HepG2 (cell line): Measurements from ENCODE around the gene CTF1. TPM values are rescaled to one million over a fixed set of nuclear protein-coding genes. Genes with fewer than 3 reads are reported as not detected.

ENCODE experiments used
- AGO2 ChIP-seq: fragments of 200-400 bp; formaldehyde crosslinking; optimal IDR thresholded peaks from 2 replicates; pipeline ENCODE3; 2017; ENCODE audit warnings: mild to moderate bottlenecking, low read depth, low read length, moderate library complexity
- BCL6 ChIP-seq: IDR thresholded peaks from 2 replicates; pipeline ENCODE4 v1.6.1; 2016; ENCODE audit warnings: missing genetic modification reagents, missing compliant biosample characterization
- FOXK1 ChIP-seq: sonication (generic); formaldehyde crosslinking; IDR thresholded peaks from 2 replicates; pipeline ENCODE4 v1.4.0; 2020; ENCODE audit warnings: low read depth, missing genetic modification reagents, borderline replicate concordance
- GABPA ChIP-seq, 2 experiments: IDR thresholded peaks; 2 replicates each; pipeline ENCODE4 v1.6.1; 2011 to 2016; ENCODE audit warnings: low read depth in 2 of 2, low read length in 1 of 2, missing biosample characterization in 1 of 2, missing genetic modification characterization in 1 of 2
- GZF1 ChIP-seq: sonication (generic); formaldehyde crosslinking; IDR thresholded peaks from 2 replicates; pipeline ENCODE4 v1.5.1; 2020; ENCODE audit warnings: mild to moderate bottlenecking, missing genetic modification reagents
- HMGA1 ChIP-seq: sonication (generic); formaldehyde crosslinking; conservative IDR thresholded peaks from 2 replicates; pipeline ENCODE4 v1.4.0; 2020; ENCODE audit warnings: missing genetic modification reagents
- KDM3A ChIP-seq: IDR thresholded peaks from 2 replicates; pipeline ENCODE4 v1.6.1; 2018; ENCODE audit warnings: low read depth, missing compliant biosample characterization
- KDM5B ChIP-seq: sonication (generic); formaldehyde crosslinking; IDR thresholded peaks from 2 replicates; pipeline ENCODE4 v1.4.0; 2020; ENCODE audit warnings: missing genetic modification reagents, mild to moderate bottlenecking, borderline replicate concordance
- KDM6A ChIP-seq: IDR thresholded peaks from 2 replicates; pipeline ENCODE4 v1.6.1; 2016; ENCODE audit warnings: low read depth
- KLF6 ChIP-seq: IDR thresholded peaks from 2 replicates; pipeline ENCODE4 v1.8.0; 2016; ENCODE audit warnings: missing biosample characterization, missing genetic modification reagents
- POLR2G ChIP-seq: fragments of 200-400 bp; formaldehyde crosslinking; IDR thresholded peaks from 2 replicates; pipeline ENCODE4 v1.6.1; 2018; ENCODE audit warnings: mild to moderate bottlenecking, low read depth, low read length, moderate library complexity
- PRMT3 ChIP-seq: sonication (generic); formaldehyde crosslinking; IDR thresholded peaks from 2 replicates; pipeline ENCODE4 v1.8.1; 2022; ENCODE audit warnings: low read depth, mild to moderate bottlenecking, moderate library complexity, missing genetic modification reagents, borderline replicate concordance
- PTBP1 ChIP-seq: fragments of 200-400 bp; formaldehyde crosslinking; IDR thresholded peaks from 2 replicates; pipeline ENCODE4 v1.6.1; 2018; ENCODE audit warnings: low read length, low read depth; ENCODE audit not compliant: poor library complexity, severe bottlenecking
- RFXANK ChIP-seq: IDR thresholded peaks from 2 replicates; pipeline ENCODE4 v1.6.1; 2016
- TGIF2 ChIP-seq: IDR thresholded peaks from 2 replicates; pipeline ENCODE4 v1.6.1; 2016; ENCODE audit warnings: control low read depth, missing compliant biosample characterization
- ZMAT3 ChIP-seq: sonication (generic); formaldehyde crosslinking; conservative IDR thresholded peaks from 2 replicates; pipeline ENCODE4 v1.7.0; 2021; ENCODE audit warnings: missing genetic modification reagents
- ZMYM4 ChIP-seq: sonication (generic); formaldehyde crosslinking; IDR thresholded peaks from 2 replicates; pipeline ENCODE4 v1.8.1; 2023; ENCODE audit warnings: mild to moderate bottlenecking, missing genetic modification reagents
- ZNF10 ChIP-seq: sonication (generic); formaldehyde crosslinking; IDR thresholded peaks from 2 replicates; pipeline ENCODE4 v1.4.0; 2020; ENCODE audit warnings: mild to moderate bottlenecking, low read depth, missing genetic modification reagents, borderline replicate concordance
- ZNF274 ChIP-seq: sonication (generic); formaldehyde crosslinking; IDR thresholded peaks from 2 replicates; pipeline ENCODE4 v1.5.1; 2020; ENCODE audit warnings: mild to moderate bottlenecking, missing genetic modification reagents
- ZNF768 ChIP-seq: sonication (generic); formaldehyde crosslinking; IDR thresholded peaks from 2 replicates; pipeline ENCODE4 v1.4.0; 2020; ENCODE audit warnings: missing genetic modification reagents
- polyA plus RNA-seq, 8 experiments: library from polyadenylated mRNA; depleted of rRNA in 3 of 8; stranded (reverse) in 7 of 8; unstranded in 1 of 8; fragments of >200 nt; fragmentation: Illumina TruSeq in 4 of 8; extraction: Trizol in 4 of 8; gene quantifications; 2 replicates each; pipeline versions ENCODE4 v1.2.1 to v1.2.3, GENCODE V29; 2011 to 2016; ENCODE audit warnings: low read depth in 4 of 8, missing spikeins in 1 of 8, mixed read lengths in 1 of 8; ENCODE audit not compliant: insufficient read depth in 1 of 8
- total RNA-seq, 5 experiments: library from RNA; depleted of rRNA; stranded (reverse); fragments of >200 nt; fragmentation: Illumina TruSeq; extraction: Trizol; gene quantifications; 2 replicates each; pipeline ENCODE4 v1.2.3, GENCODE V29; 2016; ENCODE audit warnings: low read depth in 1 of 5
- TF ChIP-seq, protein P1 (sequence below): sonication (generic); formaldehyde crosslinking; IDR thresholded peaks from 2 replicates; pipeline ENCODE4 v1.8.0; 2022; ENCODE audit warnings: mild to moderate bottlenecking, missing genetic modification reagents, borderline replicate concordance
- TF ChIP-seq, protein P2 (sequence below): sonication (generic); formaldehyde crosslinking; IDR thresholded peaks from 2 replicates; pipeline ENCODE4 v1.8.0; 2022; ENCODE audit warnings: low read depth, missing genetic modification reagents
- TF ChIP-seq, protein P3 (sequence below): sonication (generic); formaldehyde crosslinking; IDR thresholded peaks from 2 replicates; pipeline ENCODE4 v1.4.0; 2020; ENCODE audit warnings: missing genetic modification reagents, borderline replicate concordance
- TF ChIP-seq, protein P4 (sequence below): sonication (generic); formaldehyde crosslinking; IDR thresholded peaks from 2 replicates; pipeline ENCODE4 v1.5.0; 2020; ENCODE audit warnings: missing genetic modification reagents

The CTF1 gene
- total and polyA plus RNA-seq, 2 of the 13 experiments (the other 11 are each of a cell fraction or from before 2014, with no cell fraction given), result 0.13 to 1.8 TPM

DNA sequence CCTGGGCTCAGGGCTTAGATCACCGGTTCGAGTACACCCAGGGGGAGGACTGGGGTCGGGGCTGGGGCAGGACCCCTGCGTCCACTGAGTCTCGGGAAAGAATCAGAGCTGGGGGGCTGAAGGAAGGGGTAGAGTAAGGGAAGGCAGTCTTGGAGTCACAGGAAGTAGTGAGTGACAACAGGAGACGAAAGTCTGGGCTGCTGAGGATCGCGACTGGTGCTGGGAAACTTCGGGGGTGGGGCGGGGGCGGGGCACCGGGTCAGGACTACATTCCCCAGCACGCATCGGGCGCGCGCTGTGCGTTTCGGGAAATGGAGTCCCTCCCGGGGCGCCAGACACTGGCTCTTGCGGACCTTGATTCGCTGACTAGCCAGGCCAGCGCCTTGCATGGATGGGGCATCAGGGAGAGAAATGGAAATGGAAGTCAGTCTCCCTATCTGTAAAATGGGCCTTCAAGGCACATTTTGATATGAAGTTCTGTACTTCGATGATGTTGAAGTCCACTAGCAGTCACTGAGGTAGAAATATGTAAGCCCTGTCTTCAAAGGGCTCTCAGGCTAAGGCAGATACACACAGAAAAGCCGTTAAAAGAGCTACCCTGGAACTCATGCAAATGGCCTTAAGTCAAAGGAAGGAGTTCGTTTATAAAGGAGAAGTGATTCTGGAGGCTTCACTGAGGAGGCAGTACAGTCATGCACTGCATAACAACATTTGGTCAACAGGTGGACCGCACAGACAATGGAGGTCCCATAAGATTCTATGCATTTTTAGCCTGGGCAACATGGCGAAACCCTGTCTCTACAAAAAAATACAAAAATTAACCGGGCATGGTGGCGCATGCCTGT is 697 bp downstream of the CTF1 start (continued):
- TF ChIP-seq HMGA1 (CRISPR knock-in tag) (no peak), FOXK1 (CRISPR knock-in tag) (0 out of 2 replicates have a peak, but pooled peaks have one; percentile 33), KDM3A (CRISPR knock-in tag) (no peak), ZMYM4 (CRISPR knock-in tag) (no peak), GABPA (IDR thresholded peaks at IDR 0.05; ENCODE audit: low read depth, low read length) (peak; percentile 56), GABPA (CRISPR knock-in tag; IDR thresholded peaks at IDR 0.05; ENCODE audit: low read depth) (peak; percentile 90), ZNF10 (CRISPR knock-in tag) (no peak), KDM5B (CRISPR knock-in tag) (no peak), AGO2 (no peak), RFXANK (CRISPR knock-in tag) (0 out of 2 replicates have a peak, but pooled peaks have one; percentile 50), KDM6A (no peak), ZMAT3 (CRISPR knock-in tag) (no peak), PRMT3 (no peak), ZNF768 (CRISPR knock-in tag) (no peak), GZF1 (no peak; the same call in 1 of the 2 replicates), BCL6 (CRISPR knock-in tag) (no peak), PTBP1 (no peak), TGIF2 (CRISPR knock-in tag) (no peak; the same call in 1 of the 2 replicates), POLR2G (no peak), ZNF274 (CRISPR knock-in tag) (no peak), KLF6 (no peak)
- TF ChIP-seq, protein P1, sequence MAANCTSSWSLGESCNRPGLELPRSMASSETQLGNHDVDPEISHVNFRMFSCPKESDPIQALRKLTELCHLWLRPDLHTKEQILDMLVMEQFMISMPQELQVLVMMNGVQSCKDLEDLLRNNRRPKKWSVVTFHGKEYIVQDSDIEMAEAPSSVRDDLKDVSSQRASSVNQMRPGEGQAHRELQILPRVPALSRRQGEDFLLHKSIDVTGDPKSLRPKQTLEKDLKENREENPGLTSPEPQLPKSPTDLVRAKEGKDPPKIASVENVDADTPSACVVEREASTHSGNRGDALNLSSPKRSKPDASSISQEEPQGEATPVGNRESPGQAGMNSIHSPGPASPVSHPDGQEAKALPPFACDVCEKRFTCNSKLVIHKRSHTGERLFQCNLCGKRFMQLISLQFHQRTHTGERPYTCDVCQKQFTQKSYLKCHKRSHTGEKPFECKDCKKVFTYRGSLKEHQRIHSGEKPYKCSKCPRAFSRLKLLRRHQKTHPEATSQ (CRISPR knock-in tag), result no peak
- TF ChIP-seq, protein P2, sequence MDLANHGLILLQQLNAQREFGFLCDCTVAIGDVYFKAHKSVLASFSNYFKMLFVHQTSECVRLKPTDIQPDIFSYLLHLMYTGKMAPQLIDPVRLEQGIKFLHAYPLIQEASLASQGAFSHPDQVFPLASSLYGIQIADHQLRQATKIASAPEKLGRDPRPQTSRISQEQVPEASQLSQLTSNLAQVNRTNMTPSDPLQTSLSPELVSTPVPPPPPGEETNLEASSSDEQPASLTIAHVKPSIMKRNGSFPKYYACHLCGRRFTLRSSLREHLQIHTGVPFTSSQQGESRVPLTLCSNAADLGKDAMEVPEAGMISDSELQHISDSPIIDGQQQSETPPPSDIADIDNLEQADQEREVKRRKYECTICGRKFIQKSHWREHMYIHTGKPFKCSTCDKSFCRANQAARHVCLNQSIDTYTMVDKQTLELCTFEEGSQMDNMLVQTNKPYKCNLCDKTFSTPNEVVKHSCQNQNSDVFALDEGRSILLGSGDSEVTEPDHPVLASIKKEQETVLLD (CRISPR knock-in tag), result no peak; the same call in 1 of the 2 replicates
- TF ChIP-seq, protein P3, sequence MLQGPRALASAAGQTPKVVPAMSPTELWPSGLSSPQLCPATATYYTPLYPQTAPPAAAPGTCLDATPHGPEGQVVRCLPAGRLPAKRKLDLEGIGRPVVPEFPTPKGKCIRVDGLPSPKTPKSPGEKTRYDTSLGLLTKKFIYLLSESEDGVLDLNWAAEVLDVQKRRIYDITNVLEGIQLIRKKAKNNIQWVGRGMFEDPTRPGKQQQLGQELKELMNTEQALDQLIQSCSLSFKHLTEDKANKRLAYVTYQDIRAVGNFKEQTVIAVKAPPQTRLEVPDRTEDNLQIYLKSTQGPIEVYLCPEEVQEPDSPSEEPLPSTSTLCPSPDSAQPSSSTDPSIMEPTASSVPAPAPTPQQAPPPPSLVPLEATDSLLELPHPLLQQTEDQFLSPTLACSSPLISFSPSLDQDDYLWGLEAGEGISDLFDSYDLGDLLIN, result 0 out of 2 replicates have a peak, but pooled peaks have one; percentile 7
- TF ChIP-seq, protein P4, sequence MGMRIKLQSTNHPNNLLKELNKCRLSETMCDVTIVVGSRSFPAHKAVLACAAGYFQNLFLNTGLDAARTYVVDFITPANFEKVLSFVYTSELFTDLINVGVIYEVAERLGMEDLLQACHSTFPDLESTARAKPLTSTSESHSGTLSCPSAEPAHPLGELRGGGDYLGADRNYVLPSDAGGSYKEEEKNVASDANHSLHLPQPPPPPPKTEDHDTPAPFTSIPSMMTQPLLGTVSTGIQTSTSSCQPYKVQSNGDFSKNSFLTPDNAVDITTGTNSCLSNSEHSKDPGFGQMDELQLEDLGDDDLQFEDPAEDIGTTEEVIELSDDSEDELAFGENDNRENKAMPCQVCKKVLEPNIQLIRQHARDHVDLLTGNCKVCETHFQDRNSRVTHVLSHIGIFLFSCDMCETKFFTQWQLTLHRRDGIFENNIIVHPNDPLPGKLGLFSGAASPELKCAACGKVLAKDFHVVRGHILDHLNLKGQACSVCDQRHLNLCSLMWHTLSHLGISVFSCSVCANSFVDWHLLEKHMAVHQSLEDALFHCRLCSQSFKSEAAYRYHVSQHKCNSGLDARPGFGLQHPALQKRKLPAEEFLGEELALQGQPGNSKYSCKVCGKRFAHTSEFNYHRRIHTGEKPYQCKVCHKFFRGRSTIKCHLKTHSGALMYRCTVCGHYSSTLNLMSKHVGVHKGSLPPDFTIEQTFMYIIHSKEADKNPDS (CRISPR knock-in tag), result peak; percentile 73; the same call in 1 of the 2 replicates
